Measurements from ENCODE around the gene ADAMTSL1.

DNA sequence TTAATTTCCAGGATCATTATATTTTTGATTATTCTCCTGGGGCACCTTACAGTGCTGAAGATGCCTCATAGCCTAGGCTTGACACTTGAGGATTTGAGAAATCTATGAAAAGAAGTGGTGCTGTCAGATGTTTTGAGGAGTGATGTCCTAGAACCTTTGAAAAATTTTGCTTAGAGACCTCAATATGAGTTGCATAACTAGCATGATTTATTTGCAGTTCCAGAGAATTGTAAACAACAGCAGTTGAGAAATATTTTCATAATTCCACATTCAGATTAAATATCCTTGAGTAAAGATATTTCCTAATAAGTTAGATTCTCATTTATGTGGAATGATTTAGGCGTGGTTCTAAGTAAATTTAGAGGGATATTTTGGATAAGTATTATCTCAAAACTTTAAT, 225.8 kb downstream of the ADAMTSL1 start:
- TF ChIP-seq EP300 (IDR thresholded peaks at IDR 0.05; ENCODE audit: borderline replicate concordance in 1 of 2, low read depth in 2 of 2, low read length in 2 of 2) (no peak), RBBP5 (IDR thresholded peaks at IDR 0.05; ENCODE audit: borderline replicate concordance, low read depth, low read length) (no peak), POLR2AphosphoS5 (IDR thresholded peaks at IDR 0.05; ENCODE audit: low read depth, low read length) (no peak), EZH2 (IDR thresholded peaks at IDR 0.05; ENCODE audit: low read depth, low read length, severe bottlenecking) (no peak), POLR2A (IDR thresholded peaks at IDR 0.05; ENCODE audit: control extremely low read depth in 1 of 2, low read depth in 2 of 2, low read length in 2 of 2) (no peak), GTF2F1 (IDR thresholded peaks at IDR 0.05; ENCODE audit: borderline replicate concordance, low read depth, low read length) (no peak), SIN3A (conservative IDR thresholded peaks at IDR 0.05 in 1 of 2, IDR thresholded peaks at IDR 0.05 in 1 of 2; ENCODE audit: low read depth in 1 of 2, low read length in 2 of 2) (no peak), CEBPB (IDR thresholded peaks at IDR 0.05; ENCODE audit: low read depth, low read length) (no peak), JUND (IDR thresholded peaks at IDR 0.05; ENCODE audit: low read length) (no peak), SIRT6 (IDR thresholded peaks at IDR 0.05; ENCODE audit: low read length) (no peak), KDM1A (IDR thresholded peaks at IDR 0.05; ENCODE audit: borderline replicate concordance, low read length) (no peak)
- TF ChIP-seq, protein P1, sequence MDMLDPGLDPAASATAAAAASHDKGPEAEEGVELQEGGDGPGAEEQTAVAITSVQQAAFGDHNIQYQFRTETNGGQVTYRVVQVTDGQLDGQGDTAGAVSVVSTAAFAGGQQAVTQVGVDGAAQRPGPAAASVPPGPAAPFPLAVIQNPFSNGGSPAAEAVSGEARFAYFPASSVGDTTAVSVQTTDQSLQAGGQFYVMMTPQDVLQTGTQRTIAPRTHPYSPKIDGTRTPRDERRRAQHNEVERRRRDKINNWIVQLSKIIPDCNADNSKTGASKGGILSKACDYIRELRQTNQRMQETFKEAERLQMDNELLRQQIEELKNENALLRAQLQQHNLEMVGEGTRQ (IDR thresholded peaks at IDR 0.05; ENCODE audit: low read length) = no peak
- TF ChIP-seq, protein P2, sequence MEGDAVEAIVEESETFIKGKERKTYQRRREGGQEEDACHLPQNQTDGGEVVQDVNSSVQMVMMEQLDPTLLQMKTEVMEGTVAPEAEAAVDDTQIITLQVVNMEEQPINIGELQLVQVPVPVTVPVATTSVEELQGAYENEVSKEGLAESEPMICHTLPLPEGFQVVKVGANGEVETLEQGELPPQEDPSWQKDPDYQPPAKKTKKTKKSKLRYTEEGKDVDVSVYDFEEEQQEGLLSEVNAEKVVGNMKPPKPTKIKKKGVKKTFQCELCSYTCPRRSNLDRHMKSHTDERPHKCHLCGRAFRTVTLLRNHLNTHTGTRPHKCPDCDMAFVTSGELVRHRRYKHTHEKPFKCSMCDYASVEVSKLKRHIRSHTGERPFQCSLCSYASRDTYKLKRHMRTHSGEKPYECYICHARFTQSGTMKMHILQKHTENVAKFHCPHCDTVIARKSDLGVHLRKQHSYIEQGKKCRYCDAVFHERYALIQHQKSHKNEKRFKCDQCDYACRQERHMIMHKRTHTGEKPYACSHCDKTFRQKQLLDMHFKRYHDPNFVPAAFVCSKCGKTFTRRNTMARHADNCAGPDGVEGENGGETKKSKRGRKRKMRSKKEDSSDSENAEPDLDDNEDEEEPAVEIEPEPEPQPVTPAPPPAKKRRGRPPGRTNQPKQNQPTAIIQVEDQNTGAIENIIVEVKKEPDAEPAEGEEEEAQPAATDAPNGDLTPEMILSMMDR (IDR thresholded peaks at IDR 0.05; ENCODE audit: control extremely low read depth in 1 of 3, insufficient read depth in 1 of 3, low read depth in 1 of 3, low read length in 3 of 3) = no peak

Measured in H1 (cell line).